Measurements from ENCODE around the gene SAMD15.
A peak's percentile ranks its signal among the peaks of the same experiment; 100 is the strongest.
"Not testable (repeated sequence)": the region's sequence is repeated elsewhere in the genome, so short reads cannot be mapped to it uniquely, and the experiment has no call there.

The SAMD15 gene

GRCh38 chr14:77375973-77376770 is 1.0 kb upstream of the SAMD15 start:
- peak; percentile 23 to 27 for ATAC-seq

GRCh38 chr14:77377502-77377844 is 294 bp downstream of the SAMD15 start:
- ATAC-seq, result peak in 1 of 2 donors; percentile 2

DNA sequence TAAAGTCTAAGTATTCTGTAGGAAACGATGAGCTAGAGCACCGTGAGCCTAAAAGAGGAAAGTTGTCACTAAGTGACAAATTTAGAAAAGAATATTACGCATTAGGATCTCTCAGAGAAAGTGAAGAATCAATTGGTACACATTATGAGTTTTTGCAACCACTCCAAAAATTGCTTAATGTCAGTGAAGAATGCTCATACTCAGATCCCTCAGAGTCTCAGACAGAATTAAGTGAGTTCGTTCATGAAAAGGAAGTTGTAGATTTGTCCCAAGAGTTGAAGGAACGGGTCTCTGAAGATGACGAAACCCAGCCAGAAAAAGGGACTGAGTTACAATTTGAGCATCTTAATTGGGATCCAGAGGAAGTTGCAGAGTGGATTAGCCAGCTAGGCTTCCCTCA is 1.5 kb downstream of the SAMD15 start:
- ATAC-seq, result no peak

DNA sequence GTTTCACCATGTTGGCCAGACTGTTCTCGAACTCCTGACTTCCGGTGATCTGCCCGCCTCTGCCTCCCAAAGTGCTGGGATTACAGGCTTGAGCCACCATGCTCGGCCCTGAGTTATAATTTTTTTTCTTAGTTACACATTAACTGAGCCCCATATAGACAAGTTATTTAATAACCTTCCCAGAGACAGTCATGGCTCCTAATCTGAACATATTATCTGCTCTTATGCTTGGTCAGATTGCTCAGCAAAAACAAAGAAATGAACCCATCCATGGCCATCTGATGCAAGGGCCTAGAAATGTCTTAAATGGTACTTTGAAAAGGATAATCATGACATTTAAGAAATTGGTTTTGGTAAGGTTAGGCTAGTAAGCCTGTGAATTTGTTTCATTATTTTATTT is 13.0 kb downstream of the SAMD15 start:
- no peak for ATAC-seq

GRCh38 chr14:77400216-77400615 is 23.0 kb downstream of the SAMD15 start:
- ATAC-seq, result no peak

- no peak for ATAC-seq
Measured at GRCh38 chr14:77403768-77404167, 26.6 kb downstream of the SAMD15 start.

GRCh38 chr14:77406086-77406485 is 28.9 kb downstream of the SAMD15 start:
- no peak for ATAC-seq

DNA sequence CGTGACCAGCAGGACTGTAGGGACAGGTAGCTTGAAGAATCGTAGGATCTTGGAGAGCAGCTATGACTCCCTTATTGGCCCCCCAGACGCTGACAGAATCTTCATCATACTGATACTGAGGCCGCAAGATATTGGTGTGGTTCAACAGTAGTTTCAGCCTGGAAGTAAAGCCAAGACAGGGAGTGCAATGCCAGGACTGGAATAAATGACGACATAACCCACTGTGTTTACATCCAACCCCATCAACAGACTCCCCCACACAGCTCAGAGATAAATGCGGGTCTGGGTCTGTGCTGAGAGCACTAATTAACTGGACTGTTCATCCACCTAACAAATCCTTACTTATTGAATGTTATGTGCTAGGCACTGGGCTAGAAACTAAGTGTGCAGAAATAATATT is 29.5 kb downstream of the SAMD15 start:
- no peak for ATAC-seq

DNA sequence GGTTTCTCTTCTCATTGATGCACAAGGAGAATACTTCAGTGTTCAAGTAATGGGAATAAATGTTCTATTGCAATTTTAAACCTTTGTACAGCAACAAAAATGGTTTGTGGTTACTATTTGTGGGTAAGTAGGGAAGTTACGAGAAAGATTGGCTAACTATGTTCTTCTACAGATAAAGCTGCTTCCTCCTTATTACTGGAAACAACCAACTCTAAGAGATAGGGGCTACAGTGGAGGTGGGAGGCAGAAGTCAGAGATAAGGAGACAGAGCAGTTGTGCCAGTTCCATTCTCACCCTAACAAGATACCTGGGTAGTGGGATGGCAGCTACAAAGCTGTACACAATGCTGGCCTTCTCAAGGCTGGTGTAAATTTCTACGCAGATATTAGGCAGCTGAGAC is 30.0 kb downstream of the SAMD15 start:
- ATAC-seq, result no peak

- no peak for ATAC-seq
Measured at GRCh38 chr14:77409131-77409533, 32.0 kb downstream of the SAMD15 start.

- not testable (repeated sequence) for ATAC-seq
Measured at GRCh38 chr14:77415403-77416030, 38.3 kb downstream of the SAMD15 start.

- not testable (repeated sequence) for ATAC-seq
Measured at GRCh38 chr14:77416098-77416497, 38.9 kb downstream of the SAMD15 start.

- ATAC-seq, result no peak
Measured at GRCh38 chr14:77416836-77417235, 39.7 kb downstream of the SAMD15 start.

- ATAC-seq, result no peak
Measured at GRCh38 chr14:77421201-77421600, 44.0 kb downstream of the SAMD15 start.

- ATAC-seq, result no peak
Measured at GRCh38 chr14:77423423-77423822, 46.2 kb downstream of the SAMD15 start, which contains the start of gene NOXRED1. Gene NOXRED1, minus strand, starts transcription at chr14:77423523. Its CDS starts 634 bp downstream, at chr14:77422889.

DNA sequence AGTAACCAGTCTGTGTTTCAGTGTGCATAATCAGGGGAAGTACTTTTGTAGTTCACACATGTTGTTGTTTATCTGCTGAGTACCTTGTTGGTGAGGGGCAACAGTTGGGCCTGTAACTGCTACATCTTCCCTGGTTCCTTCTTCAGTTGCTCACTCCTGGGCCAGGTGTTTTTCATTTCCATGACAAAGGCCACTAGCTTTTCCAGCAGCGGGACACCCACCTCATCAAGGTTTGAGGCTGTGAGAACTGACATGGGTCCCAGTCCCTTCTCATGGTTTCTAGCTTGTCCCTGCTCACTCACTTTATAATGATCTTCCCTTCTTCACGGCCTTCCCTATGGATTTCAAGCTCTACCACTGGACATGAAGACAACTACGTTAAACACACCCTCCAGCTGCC is 47.7 kb downstream of the SAMD15 start:
- ATAC-seq, result no peak

DNA sequence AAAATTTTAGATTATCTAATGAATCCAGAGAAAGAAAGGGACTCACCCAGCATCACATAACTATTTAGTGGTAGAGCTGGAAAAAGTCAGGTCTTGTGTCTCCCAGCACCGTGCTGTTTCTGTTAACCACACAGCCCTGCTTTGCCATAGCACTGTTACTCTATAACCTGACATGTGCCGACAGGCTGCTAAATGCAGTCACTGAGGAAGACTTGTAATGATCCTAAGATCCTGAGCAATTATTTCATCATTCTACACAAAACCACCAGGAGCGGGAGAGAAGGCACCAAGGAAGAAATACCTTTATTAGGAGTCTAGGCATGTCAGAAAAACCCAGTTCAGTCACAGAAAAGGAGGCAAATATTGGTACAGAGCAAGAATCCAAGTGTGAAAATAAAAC is 49.2 kb downstream of the SAMD15 start:
- ATAC-seq, result no peak

- no peak for ATAC-seq
Measured at GRCh38 chr14:77436042-77436441, 58.9 kb downstream of the SAMD15 start.

DNA sequence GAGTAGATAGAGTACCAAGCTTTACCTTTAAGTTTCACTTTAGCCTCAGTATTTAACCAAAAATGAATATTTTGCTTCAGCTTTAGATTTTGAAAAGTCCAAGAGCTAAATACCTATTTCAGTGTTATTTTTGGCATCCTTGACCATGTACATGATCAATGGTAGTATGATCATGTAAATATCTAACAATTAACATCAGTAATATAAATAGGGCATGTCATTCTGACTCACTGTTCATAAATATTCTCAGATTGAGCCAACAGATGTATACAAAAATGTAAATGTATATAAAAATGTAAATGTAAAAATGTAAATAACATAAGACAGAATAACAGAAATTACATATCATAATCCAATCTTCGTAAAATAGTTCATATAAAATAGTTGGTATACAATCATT is 61.4 kb downstream of the SAMD15 start:
- ATAC-seq, result no peak

- ATAC-seq, result no peak
Measured at GRCh38 chr14:77439861-77440260, 62.7 kb downstream of the SAMD15 start.

Measured in activated CD4-positive, CD25-positive, alpha-beta regulatory T cell treated with anti-CD3 and anti-CD28 coated beads, Interleukin-2, amount 50 U/mL, for 24 hours (primary cell).